GM20000 (cell line): ENCODE data around the gene RNASET2.

Experiments used
- DNase-seq: peaks from one replicate; pipeline ENCODE4 v3.0.0; 2012; ENCODE audit warnings: low spot score
- CTCF ChIP-seq: IDR thresholded peaks from 2 replicates; pipeline ENCODE4 v1.5.1; 2012; ENCODE audit warnings: mild to moderate bottlenecking, control low read depth; ENCODE audit errors: extremely low read depth, missing control alignments

The RNASET2 gene

DNA sequence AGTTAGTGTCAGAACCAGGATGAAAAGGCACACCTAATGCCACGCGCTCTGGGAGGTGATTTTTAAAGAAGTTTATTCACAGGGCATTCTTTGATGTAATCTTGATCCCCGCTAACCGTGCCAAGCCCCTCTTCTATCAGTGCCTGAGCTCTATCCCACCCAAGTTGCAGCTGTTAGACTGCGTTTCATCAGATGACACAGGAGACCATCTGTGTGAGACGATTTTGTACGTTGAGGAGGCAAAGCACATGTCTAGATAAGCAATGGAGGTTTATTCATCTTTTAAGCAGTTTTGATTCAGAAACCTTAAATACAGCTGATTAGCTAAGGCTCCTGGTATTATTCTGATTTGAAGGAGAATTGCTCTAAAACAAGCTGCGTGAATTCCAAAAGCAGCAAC, 18.6 kb downstream of the RNASET2 start:
- TF ChIP-seq CTCF = no peak
- no peak for DNase-seq

DNA sequence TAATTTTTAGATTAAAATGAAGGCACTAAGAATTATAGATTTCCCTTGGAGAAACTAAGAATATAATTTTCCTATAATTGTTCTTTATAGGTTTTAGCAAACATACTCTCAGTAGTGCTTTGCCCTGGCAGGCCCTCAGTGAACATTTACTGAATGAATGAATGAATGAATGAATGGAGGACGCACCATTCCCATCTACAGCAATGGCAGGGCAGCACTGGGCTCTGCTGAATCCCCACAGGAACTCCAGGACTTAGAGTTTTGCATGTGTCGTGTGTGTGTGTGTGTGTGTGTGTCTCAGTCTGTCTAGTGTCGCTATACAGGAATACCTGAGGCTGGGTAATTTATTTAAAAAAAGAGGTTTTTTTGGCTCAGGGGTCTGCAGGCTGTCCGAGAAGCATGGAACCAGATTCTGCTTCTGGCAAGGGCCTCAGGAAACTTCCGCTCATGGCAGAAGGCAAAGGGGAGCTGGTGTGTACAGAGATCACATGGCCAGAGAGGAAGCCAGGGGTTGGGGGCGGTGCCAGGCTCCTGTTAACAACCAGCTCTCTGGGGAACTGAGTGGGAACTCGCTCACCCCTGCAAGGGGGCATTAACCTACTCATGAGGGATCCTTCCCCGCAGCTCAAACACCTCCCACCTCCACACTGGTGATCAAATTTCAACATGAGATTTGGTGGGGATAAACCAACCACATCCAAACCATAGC, 20.1 kb downstream of the RNASET2 start:
- DNase-seq = no peak
- no peak for TF ChIP-seq CTCF

DNA sequence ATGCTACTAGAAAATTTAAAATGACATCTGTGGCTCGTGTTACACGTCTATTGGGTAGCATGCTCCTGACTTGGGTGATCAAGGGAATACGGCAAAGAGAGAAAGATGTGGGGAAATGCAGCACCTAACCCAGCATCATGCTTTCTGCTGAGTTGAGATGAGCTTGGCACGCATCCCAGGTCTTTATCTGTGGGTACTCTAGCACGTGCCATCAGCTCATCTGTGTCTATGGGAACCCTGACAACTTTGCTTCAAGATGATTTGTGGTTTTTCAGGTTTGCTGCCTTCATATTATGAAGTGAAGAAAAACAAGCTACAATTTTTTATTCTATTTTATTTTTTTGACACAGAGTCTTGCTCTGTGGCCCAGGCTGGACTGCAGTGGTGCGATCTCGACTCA, 21.0 kb downstream of the RNASET2 start:
- no peak for TF ChIP-seq CTCF
- DNase-seq = no peak

DNA sequence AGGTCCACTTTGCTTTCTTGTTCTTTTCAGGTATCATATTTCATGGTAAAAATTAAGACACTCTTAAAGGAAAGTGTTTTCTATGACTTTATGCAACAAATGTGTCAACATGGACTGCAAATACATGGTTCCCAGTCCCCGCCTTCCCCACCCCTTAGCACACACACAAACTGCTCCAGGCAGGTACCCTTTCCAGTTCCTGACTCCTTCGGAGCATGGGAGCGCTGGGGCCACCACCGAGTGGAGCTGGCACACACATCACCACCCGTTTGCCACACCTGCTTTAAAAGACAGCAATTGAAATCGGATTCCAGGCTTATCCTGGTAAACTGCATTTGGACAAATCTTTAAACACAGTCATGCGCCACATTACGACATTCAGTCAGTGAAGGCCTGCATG, 22.2 kb downstream of the RNASET2 start:
- no peak for TF ChIP-seq CTCF
- DNase-seq = no peak

GRCh38 chr6:166933396-166933795, 23.0 kb downstream of the RNASET2 start:
- no peak for DNase-seq
- TF ChIP-seq CTCF = no peak

GRCh38 chr6:166932616-166933015, 23.7 kb downstream of the RNASET2 start:
- TF ChIP-seq CTCF = no peak
- DNase-seq = no peak

DNA sequence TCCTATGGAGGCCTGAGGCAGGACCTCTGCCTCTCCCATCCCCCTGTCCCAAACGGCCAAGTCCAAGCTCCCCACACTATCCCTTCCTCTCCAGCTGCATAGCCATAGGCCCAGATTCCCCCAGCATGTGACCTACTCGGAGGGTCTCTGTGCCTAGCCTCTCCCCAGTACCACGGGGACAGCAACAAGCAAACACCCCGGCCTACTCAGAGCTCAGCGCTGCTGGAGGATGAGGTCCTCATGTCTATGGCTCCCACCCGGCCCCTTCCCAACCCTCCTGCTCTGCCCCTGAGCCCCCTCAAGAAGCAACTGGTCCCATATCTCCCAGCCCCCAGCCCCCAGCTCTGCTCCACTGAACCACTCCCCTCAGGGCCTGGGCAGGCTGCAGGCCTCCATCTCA, 24.2 kb downstream of the RNASET2 start:
- no peak for DNase-seq
- no peak for TF ChIP-seq CTCF
